GM18870 (cell line): ENCODE measurements around the gene PLXNB2.

Experiments
- ATAC-seq: cut with Tn5 transposase; IDR thresholded peaks from one replicate; pipeline ENCODE4 v1.9.1; 2021; ENCODE audit warnings: moderate library complexity; ENCODE audit not compliant: unreplicated experiment

Gene PLXNB2

GRCh38 chr22:50269573-50269969 is 37.9 kb downstream of the PLXNB2 start:
- ATAC-seq, result no peak

- ATAC-seq, result no peak
Observed at GRCh38 chr22:50268655-50269113, 38.8 kb downstream of the PLXNB2 start.

GRCh38 chr22:50267591-50268390 is 39.7 kb downstream of the PLXNB2 start:
- ATAC-seq, result no peak

- no peak for ATAC-seq
Observed at GRCh38 chr22:50266994-50267393, 40.5 kb downstream of the PLXNB2 start.

GRCh38 chr22:50264946-50265669 is 42.3 kb downstream of the PLXNB2 start:
- ATAC-seq, result no peak

GRCh38 chr22:50264104-50264745 is 43.2 kb downstream of the PLXNB2 start:
- no peak for ATAC-seq

- ATAC-seq, result no peak
Observed at GRCh38 chr22:50262973-50263617, 44.4 kb downstream of the PLXNB2 start.

GRCh38 chr22:50262460-50262911 is 45.0 kb downstream of the PLXNB2 start:
- ATAC-seq, result no peak

- ATAC-seq, result no peak
Observed at GRCh38 chr22:50261615-50262459, 45.6 kb downstream of the PLXNB2 start, which contains the start of gene MAPK12. Gene MAPK12 (minus strand): TSS chr22:50261683. CDS start chr22:50261509, 174 bp downstream.

GRCh38 chr22:50260801-50261614 is 46.4 kb downstream of the PLXNB2 start:
- no peak for ATAC-seq

GRCh38 chr22:50260434-50260800 is 47.0 kb downstream of the PLXNB2 start:
- no peak for ATAC-seq

GRCh38 chr22:50259302-50259701 is 48.1 kb downstream of the PLXNB2 start:
- ATAC-seq, result no peak

GRCh38 chr22:50258361-50259292 is 48.8 kb downstream of the PLXNB2 start:
- no peak for ATAC-seq

GRCh38 chr22:50257451-50258360 is 49.7 kb downstream of the PLXNB2 start:
- no peak for ATAC-seq

- no peak for ATAC-seq
Observed at GRCh38 chr22:50257041-50257440, 50.4 kb downstream of the PLXNB2 start.

- no peak for ATAC-seq
Observed at GRCh38 chr22:50256258-50256862, 51.1 kb downstream of the PLXNB2 start.

- no peak for ATAC-seq
Observed at GRCh38 chr22:50255607-50256006, 51.8 kb downstream of the PLXNB2 start.
